BJ (cell line): Measurements from ENCODE around the gene ADCY2. TPM values are rescaled to one million over a fixed set of nuclear protein-coding genes. Genes with fewer than 3 reads are reported as not detected.
A peak's percentile ranks its signal among the peaks of the same experiment; 100 is the strongest.

Experiments
- CTCF ChIA-PET: fragments of 350-600 bp; formaldehyde crosslinking; extraction: SDS; loops from one replicate; lab custom pipeline; 2021; ENCODE audit warnings: antibody characterized with exemption, inconsistent platforms; lab: Yijun Ruan, JAX
- POLR2A ChIA-PET: fragments of 300-600 bp; sonication (Branson Sonifier 250); formaldehyde crosslinking; extraction: SDS; loops from one replicate; lab custom pipeline; 2021; ENCODE audit warnings: antibody characterized with exemption; lab: Charles Lee
- DNase-seq: peaks from one replicate; pipeline ENCODE4 v3.0.0-alpha.2; 2011; ENCODE audit warnings: low read depth
- H3K27me3 ChIP-seq: 2 replicates; pipeline ENCODE4 v1.6.0; 2011; ENCODE audit warnings: low read length; ENCODE audit not compliant: control insufficient read depth, insufficient read depth
- H3K36me3 ChIP-seq: 2 replicates; pipeline ENCODE4 v1.5.1; 2011; ENCODE audit warnings: low read length; ENCODE audit not compliant: control insufficient read depth, insufficient read depth
- H3K4me3 ChIP-seq: 2 replicates; pipeline ENCODE4 v1.5.1; 2011; ENCODE audit warnings: low read depth, mild to moderate bottlenecking, control low read depth, low read length
- CTCF ChIP-seq: IDR thresholded peaks from 2 replicates; pipeline ENCODE4 v1.5.1; 2011; ENCODE audit warnings: low read depth, mild to moderate bottlenecking, control low read depth, inconsistent platforms, low read length, moderate library complexity; ENCODE audit not compliant: insufficient read depth
- polyA plus RNA-seq: library from polyadenylated mRNA; depleted of rRNA; stranded (reverse); fragments of >200 nt; gene quantifications from 2 replicates; pipeline ENCODE4 v1.2.3, GENCODE V29; 2011

ADCY2 gene
- polyA plus RNA-seq, 1 experiment = not detected

- POLR2A ChIA-PET = no interaction called here
- no peaks in the 10 kb centered on the region for H3K36me3 ChIP-seq
- TF ChIP-seq CTCF = no peak
- H3K4me3 ChIP-seq = no peak overlapping the region
- CTCF ChIA-PET = no interaction called here
- DNase-seq = no peak
- no peaks in the 10 kb centered on the region for H3K27me3 ChIP-seq
Measured at GRCh38 chr5:7586480-7586879, 190.5 kb downstream of the ADCY2 start.

GRCh38 chr5:7589800-7590199 lies 193.9 kb downstream of the ADCY2 start:
- ChIA-PET CTCF (no interaction called here), POLR2A (no interaction called here)
- TF ChIP-seq CTCF = no peak
- no peaks in the 10 kb centered on the region for H3K27me3 ChIP-seq
- no peak for DNase-seq
- no peaks in the 10 kb centered on the region for H3K36me3 ChIP-seq
- no peak overlapping the region for H3K4me3 ChIP-seq

GRCh38 chr5:7592910-7593309 lies 197.0 kb downstream of the ADCY2 start:
- Histone ChIP-seq H3K4me3 (no peak overlapping the region), H3K36me3 (no peaks in the 10 kb centered on the region), H3K27me3 (no peaks in the 10 kb centered on the region)
- DNase-seq = no peak
- peak; percentile 21; the same call in 1 of the 2 replicates for TF ChIP-seq CTCF
- ChIA-PET CTCF (interaction anchor here (1.4 to 1.6 kb wide), 2 partner anchors 14 to 332 kb away, joined by 3 to 4 read pairs; no protein-coding TSS in a partner anchor), POLR2A (no interaction called here)

DNA sequence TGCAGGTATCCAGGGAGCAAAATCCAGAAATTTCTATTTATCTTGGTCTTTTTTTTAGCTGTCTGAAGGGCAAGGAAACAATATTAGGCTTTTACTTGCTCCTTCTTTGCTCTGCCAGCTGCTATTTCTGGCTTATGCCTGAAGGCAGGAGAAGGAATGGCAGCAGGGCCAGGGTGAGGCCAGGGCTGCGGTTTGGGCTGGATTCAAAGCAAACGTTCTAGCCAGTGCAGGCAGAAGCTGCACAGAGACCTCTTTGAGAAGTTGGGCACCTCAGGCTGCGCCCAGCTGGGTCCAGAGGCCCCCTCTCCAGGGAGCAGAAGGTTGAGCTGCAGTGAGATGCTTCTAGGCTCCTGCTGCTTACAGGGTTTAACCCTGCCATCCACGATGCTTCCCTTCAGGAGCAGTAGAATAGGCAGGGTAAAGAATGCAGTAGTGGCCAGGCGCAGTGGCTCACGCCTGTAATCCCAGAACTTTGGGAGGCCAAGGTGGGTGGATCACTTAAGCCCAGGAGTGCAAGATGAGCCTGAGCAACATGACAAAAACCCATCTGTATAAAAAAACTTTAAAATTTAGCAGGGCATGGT lies 201.2 kb downstream of the ADCY2 start:
- ChIA-PET CTCF (no interaction called here), POLR2A (no interaction called here)
- Histone ChIP-seq H3K27me3 (no peaks in the 10 kb centered on the region), H3K4me3 (no peak overlapping the region), H3K36me3 (no peaks in the 10 kb centered on the region)
- no peak for TF ChIP-seq CTCF
- DNase-seq = no peak

- H3K36me3 ChIP-seq = no peaks in the 10 kb centered on the region
- no peaks in the 10 kb centered on the region for H3K27me3 ChIP-seq
- no peak overlapping the region for H3K4me3 ChIP-seq
- DNase-seq = no peak
- CTCF ChIA-PET = interaction anchor here (0.8 kb wide), 1 partner anchor 13 kb away, joined by 3 read pairs; no protein-coding TSS in a partner anchor
- TF ChIP-seq CTCF = no peak
- POLR2A ChIA-PET = no interaction called here
Measured at GRCh38 chr5:7606840-7607465, 211.0 kb downstream of the ADCY2 start.
